AG09319 (cell line): Measurements from ENCODE around the gene TTLL13.
"Not testable (repeated sequence)": the region's sequence is repeated elsewhere in the genome, so short reads cannot be mapped to it uniquely, and the experiment has no call there.

Experiments used
- DNase-seq: peaks from one replicate; pipeline ENCODE4 v3.0.0-alpha.2; 2010; ENCODE audit warnings: low read depth; ENCODE audit errors: extremely low read depth
- CTCF ChIP-seq: IDR thresholded peaks from 2 replicates; pipeline ENCODE4 v1.5.1; 2011; ENCODE audit warnings: low read depth, mild to moderate bottlenecking, inconsistent platforms, low read length, moderate library complexity

The TTLL13 gene

GRCh38 chr15:90297021-90297420 is 47.7 kb downstream of the TTLL13 start:
- no peak for TF ChIP-seq CTCF
- DNase-seq: no peak

GRCh38 chr15:90300541-90300940 is 51.2 kb downstream of the TTLL13 start:
- no peak for DNase-seq
- no peak for TF ChIP-seq CTCF

DNA sequence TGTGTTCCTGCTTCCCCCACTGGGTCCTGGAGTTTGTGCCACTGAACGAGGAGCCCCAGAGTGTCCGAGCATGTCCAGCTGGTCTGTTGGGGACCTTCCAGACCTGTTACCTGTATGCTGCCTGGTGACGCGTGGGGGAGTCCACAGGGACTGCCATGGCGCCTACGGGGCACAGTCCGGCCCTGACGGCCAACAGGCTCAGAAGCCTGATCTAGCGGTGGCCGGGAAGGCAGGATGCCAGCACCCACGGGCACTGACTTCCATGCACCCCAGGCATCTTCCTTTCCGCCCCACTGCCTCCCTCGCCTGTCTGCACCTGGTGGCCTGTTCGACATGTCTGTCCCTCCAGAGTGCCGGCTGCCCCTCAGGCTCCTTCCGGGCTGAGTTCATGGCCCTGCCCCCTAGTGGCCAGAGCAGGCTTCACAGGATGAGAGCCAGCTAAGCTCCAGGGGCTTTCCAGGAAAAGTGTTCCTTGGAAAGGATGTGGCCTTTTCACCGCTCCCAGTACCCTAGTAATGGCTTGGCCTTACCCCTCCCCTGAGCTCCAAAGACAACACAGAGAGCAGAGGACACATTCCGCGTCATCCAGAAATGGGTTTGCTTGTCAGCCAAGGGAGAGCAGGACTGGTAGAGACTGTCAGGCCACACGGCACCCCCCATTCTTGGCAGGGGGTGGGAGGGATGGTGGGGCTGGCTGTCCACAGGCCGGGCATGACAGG is 51.8 kb downstream of the TTLL13 start:
- peak; percentile 79 for TF ChIP-seq CTCF

DNA sequence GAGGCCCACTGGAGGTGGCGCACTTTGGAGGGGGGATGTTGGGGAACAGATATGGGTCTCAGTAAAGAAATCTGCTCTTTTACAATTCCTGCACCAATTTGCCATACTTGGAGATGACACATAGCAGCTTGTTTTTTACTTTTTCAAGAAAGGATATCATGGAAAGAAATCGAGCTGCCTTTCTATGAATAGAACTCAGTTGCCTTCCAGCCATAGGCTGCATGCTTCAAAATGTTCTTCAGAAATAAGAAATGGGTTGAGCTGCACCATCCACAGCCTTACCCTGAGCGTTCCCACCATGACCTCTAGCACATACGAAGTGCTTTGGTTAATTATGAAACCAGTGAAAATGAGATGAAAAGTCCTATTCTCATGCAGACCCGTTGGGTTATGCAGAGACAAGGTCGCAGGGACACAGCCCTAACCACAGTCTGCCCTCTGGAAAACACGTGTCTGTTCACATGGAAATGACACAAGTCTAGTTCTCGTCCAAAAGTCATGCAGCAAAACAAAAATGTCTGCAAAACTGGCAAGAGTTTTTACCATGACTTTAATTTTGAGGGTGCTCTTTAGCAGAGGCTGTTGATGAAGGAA is 52.4 kb downstream of the TTLL13 start:
- TF ChIP-seq CTCF: no peak
- no peak for DNase-seq

More for the DNA sequence above, 51.8 kb downstream of the TTLL13 start:
- DNase-seq: no peak

DNA sequence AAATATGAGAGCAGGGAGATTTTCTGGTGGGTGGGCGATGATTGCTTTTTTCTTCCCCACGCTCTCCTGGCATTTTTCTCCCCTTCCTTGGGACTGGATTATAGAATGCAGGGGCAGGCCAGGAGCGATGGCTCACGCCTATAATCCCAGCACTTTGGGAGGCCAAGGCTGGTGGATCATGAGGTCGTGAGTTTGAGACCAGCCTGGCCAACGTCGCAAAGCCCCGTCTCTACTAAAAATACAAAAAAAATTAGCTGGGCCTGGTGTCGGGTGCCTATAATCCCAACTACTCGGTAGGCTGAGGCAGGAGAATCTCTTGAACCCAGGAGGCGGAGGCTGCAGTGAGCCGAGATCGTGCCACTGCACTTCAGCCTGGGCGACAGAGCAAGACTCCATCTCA is 56.0 kb downstream of the TTLL13 start:
- not testable (repeated sequence) for DNase-seq

GRCh38 chr15:90305932-90306331 is 56.6 kb downstream of the TTLL13 start:
- TF ChIP-seq CTCF: no peak

DNA sequence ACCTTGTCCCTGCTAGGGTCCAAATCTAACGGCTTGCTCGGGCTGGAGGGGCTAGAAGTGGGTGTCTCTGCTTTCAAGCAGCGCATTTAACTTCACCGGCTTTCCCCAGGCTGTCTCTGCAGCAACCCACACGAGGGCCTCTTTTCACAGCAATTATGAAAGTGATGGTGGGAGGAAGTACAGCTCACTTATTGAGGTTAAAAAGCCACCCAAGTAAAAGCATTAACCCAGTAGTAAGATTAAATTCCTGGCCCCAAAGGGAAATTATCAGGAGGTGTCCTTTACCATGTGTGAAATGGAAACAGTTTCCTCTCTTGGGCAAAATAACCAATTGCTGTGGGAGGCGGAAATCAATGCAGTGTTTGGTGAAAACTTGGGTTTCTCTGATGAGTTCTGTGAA is 57.2 kb downstream of the TTLL13 start:
- TF ChIP-seq CTCF: no peak

More at GRCh38 chr15:90305932-90306331, 56.6 kb downstream of the TTLL13 start:
- DNase-seq: no peak

GRCh38 chr15:90307661-90308060 is 58.3 kb downstream of the TTLL13 start:
- no peak for DNase-seq

More for the DNA sequence above, 57.2 kb downstream of the TTLL13 start:
- DNase-seq: no peak

More at GRCh38 chr15:90307661-90308060, 58.3 kb downstream of the TTLL13 start:
- TF ChIP-seq CTCF: no peak
